Measurements from ENCODE around the gene DNLZ. TPM values are rescaled to one million over a fixed set of nuclear protein-coding genes. Genes with fewer than 3 reads are reported as not detected.
"Not testable (repeated sequence)": the region's sequence is repeated elsewhere in the genome, so short reads cannot be mapped to it uniquely, and the experiment has no call there.

DNLZ gene
- total RNA-seq, 1 experiment from 2014 or later, result 22.5 TPM

DNA sequence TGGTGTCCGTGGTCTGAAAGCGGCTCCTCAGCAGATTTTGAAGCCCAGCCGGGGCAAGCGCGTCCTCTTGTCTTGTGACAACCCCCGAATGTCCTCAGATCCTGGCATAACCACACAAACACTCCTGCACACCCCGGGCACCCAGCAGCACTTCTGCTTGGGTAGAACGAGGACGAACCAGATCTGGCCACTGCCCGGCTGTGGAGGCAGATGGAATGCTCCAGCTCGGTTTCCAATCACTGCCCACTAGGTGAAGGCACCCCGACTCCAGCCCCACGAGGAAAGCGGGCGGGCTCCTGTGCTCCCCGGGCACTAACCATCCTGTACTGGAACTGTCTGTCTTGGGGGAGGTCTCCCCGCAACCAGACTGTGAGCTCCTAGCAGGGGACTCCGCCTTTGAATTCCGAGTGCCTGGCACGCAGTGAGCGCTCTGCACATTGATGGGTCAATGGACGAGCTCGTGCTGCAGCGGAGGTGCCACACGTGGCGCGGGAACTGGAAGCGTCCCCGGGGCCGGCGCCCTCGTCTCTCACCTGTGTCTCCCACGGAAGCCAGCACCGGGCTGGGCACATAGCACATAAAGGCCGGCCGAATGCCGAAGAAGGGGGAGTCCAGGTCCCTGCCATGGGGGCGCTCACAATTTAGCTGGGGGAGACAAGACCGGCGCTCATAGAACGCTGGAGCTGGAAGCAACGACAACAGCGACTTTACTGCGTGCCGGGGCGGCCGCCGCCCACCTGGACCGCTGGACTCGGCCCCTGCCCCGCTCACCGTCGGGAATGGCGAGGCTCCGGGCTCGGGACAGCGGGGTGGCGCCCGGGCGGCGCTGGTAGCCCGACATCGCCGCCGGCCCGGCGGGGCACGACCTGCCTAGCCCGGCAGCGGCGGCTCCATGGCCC, 46.3 kb upstream of the DNLZ start:
- peaks cover 56% of the 10 kb centered on the region for H3K36me3 Mint-ChIP-seq (ENCODE audit: insufficient read depth, unreplicated experiment)
- H3K27me3 Mint-ChIP-seq (ENCODE audit: unreplicated experiment), result no peaks in the 10 kb centered on the region
- peak; percentile 17 for DNase-seq
- TF ChIP-seq, protein P1, sequence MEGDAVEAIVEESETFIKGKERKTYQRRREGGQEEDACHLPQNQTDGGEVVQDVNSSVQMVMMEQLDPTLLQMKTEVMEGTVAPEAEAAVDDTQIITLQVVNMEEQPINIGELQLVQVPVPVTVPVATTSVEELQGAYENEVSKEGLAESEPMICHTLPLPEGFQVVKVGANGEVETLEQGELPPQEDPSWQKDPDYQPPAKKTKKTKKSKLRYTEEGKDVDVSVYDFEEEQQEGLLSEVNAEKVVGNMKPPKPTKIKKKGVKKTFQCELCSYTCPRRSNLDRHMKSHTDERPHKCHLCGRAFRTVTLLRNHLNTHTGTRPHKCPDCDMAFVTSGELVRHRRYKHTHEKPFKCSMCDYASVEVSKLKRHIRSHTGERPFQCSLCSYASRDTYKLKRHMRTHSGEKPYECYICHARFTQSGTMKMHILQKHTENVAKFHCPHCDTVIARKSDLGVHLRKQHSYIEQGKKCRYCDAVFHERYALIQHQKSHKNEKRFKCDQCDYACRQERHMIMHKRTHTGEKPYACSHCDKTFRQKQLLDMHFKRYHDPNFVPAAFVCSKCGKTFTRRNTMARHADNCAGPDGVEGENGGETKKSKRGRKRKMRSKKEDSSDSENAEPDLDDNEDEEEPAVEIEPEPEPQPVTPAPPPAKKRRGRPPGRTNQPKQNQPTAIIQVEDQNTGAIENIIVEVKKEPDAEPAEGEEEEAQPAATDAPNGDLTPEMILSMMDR (IDR thresholded peaks at IDR 0.05; ENCODE audit: unreplicated experiment), result no peak
- intact Hi-C loops (cut with micrococcal nuclease; ENCODE audit: unreplicated experiment), result no loop called here
- H3K4me1 Mint-ChIP-seq (ENCODE audit: low read depth, unreplicated experiment), result peaks cover 21% of the 10 kb centered on the region
- H3K27ac Mint-ChIP-seq (ENCODE audit: unreplicated experiment), result peak overlapping the region; percentile 81
- CTCF ChIA-PET, result interaction anchor here (0.6 to 1.1 kb wide), 2 partner anchors 64 to 474 kb away, joined by 3 read pairs; no protein-coding TSS in a partner anchor
- peak overlapping the region; percentile 93 for H3K4me3 Mint-ChIP-seq (ENCODE audit: low read depth, unreplicated experiment)
- TSS peak; percentile 74 for BruUV-seq (replicated peaks)
- H3K9me3 Mint-ChIP-seq (ENCODE audit: low read depth, unreplicated experiment), result no peaks in the 10 kb centered on the region

DNA sequence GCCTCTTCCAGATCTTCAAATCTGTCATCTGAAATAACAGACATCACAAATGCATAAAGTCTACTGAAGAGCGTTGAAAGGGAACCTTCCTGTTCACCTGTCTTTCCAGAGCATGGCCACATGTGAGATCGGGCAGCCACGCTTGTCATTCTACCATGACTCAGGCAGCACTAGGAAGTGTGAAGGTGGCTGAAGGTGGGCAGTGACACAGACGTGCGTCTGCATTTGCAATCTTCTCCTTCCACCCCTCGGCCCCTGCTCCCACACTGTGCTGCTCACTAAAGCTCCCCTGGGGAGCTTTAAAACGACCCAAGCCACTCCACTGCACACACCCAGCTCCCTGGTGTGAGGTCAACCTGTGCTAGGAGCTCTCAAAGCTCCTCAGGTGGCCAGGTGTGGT, 44.4 kb upstream of the DNLZ start:
- Mint-ChIP-seq H3K4me1 (ENCODE audit: low read depth, unreplicated experiment) (peaks cover 21% of the 10 kb centered on the region), H3K9me3 (ENCODE audit: low read depth, unreplicated experiment) (no peaks in the 10 kb centered on the region), H3K4me3 (ENCODE audit: low read depth, unreplicated experiment) (no peak overlapping the region), H3K27me3 (ENCODE audit: unreplicated experiment) (no peaks in the 10 kb centered on the region), H3K27ac (ENCODE audit: unreplicated experiment) (no peak overlapping the region), H3K36me3 (ENCODE audit: insufficient read depth, unreplicated experiment) (peaks cover 54% of the 10 kb centered on the region)
- TF ChIP-seq, protein P1 (IDR thresholded peaks at IDR 0.05; ENCODE audit: unreplicated experiment), result no peak
- CTCF ChIA-PET, result no interaction called here
- intact Hi-C loops (cut with micrococcal nuclease; ENCODE audit: unreplicated experiment), result no loop called here
- no peak for DNase-seq
- no TSS peak for BruUV-seq (replicated peaks)

DNA sequence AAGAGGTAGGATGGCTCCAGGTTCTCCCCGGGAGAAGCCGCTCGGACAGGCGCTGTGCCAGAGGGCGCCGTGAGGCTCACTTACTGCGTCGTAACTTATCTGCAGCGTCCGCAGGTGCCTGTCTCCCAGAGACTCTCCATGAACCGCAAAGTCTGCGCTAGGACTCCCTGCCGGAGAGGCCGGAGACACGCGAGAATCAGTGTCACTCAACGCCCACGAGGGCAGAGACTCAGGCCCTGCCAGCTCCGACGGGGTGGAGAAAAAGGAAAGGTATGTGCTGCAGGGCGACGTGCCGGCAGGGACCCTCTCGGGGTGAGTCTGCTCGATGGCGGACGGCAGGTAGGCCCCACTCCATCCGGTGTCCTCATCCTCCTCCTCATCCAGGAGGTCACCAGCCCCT, 43.5 kb upstream of the DNLZ start:
- CTCF ChIA-PET; H3K27ac Mint-ChIP-seq (ENCODE audit: unreplicated experiment); intact Hi-C loops (cut with micrococcal nuclease; ENCODE audit: unreplicated experiment); H3K27me3 Mint-ChIP-seq (ENCODE audit: unreplicated experiment); H3K9me3 Mint-ChIP-seq (ENCODE audit: low read depth, unreplicated experiment); DNase-seq; H3K4me3 Mint-ChIP-seq (ENCODE audit: low read depth, unreplicated experiment): not testable (repeated sequence)
- Mint-ChIP-seq H3K4me1 (ENCODE audit: low read depth, unreplicated experiment) (peaks cover 21% of the 10 kb centered on the region), H3K36me3 (ENCODE audit: insufficient read depth, unreplicated experiment) (peaks cover 54% of the 10 kb centered on the region)
- TSS peak; percentile 19 for BruUV-seq (replicated peaks)

DNA sequence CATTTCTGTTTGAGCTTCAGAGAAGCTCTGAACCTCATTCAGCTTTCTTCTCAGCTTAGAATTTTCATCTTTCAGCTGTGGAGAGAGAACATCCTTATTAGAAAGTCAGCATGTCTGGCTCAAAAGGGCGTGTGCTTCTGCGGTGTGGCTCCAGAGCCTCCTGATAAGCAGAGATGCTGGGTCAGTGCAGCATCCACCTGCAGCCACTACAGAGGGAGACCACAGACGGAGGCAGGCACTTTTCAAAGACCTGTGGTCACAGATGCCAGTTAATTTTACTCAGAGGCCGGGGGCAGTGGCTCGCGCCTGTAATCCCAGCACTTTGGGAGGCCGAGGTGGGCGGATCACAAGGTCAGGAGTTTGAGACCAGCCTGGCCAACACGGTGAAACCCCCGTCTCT, 42.4 kb upstream of the DNLZ start:
- intact Hi-C loops (cut with micrococcal nuclease; ENCODE audit: unreplicated experiment); H3K4me3 Mint-ChIP-seq (ENCODE audit: low read depth, unreplicated experiment); H3K9me3 Mint-ChIP-seq (ENCODE audit: low read depth, unreplicated experiment); CTCF ChIA-PET; BruUV-seq (replicated peaks); H3K27me3 Mint-ChIP-seq (ENCODE audit: unreplicated experiment); DNase-seq; H3K27ac Mint-ChIP-seq (ENCODE audit: unreplicated experiment): not testable (repeated sequence)
- Mint-ChIP-seq H3K36me3 (ENCODE audit: insufficient read depth, unreplicated experiment) (peaks cover 51% of the 10 kb centered on the region), H3K4me1 (ENCODE audit: low read depth, unreplicated experiment) (peaks cover 13% of the 10 kb centered on the region)

DNA sequence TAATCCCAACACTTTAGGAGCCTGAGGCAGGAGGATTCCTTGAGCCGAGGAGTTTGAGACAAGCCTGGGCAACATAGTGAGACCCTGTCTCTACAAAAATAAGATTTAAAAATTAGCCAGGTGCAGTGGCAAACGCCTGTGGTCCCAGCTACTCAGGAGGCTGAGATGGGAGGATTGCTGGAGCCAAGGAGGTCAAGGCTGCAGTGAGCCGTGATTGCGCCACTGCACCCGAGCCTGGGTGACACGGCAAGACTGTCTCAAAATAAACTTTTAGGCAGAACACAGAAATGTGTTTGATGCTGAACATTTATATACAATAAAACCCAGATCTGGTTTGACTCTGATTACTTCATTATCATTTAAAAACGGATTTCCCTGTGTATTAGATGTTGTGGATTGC, 41.9 kb upstream of the DNLZ start:
- no peaks in the 10 kb centered on the region for H3K9me3 Mint-ChIP-seq (ENCODE audit: low read depth, unreplicated experiment)
- CTCF ChIA-PET, result no interaction called here
- no peak for DNase-seq
- peaks cover 11% of the 10 kb centered on the region for H3K4me1 Mint-ChIP-seq (ENCODE audit: low read depth, unreplicated experiment)
- peaks cover 50% of the 10 kb centered on the region for H3K36me3 Mint-ChIP-seq (ENCODE audit: insufficient read depth, unreplicated experiment)
- intact Hi-C loops (cut with micrococcal nuclease; ENCODE audit: unreplicated experiment), result no loop called here
- no peak overlapping the region for H3K4me3 Mint-ChIP-seq (ENCODE audit: low read depth, unreplicated experiment)
- BruUV-seq (replicated peaks), result no TSS peak
- H3K27ac Mint-ChIP-seq (ENCODE audit: unreplicated experiment), result no peak overlapping the region
- TF ChIP-seq, protein P1 (IDR thresholded peaks at IDR 0.05; ENCODE audit: unreplicated experiment), result no peak
- no peaks in the 10 kb centered on the region for H3K27me3 Mint-ChIP-seq (ENCODE audit: unreplicated experiment)
